Stimulated activated CD4-positive, alpha-beta T cell treated with anti-CD3 and anti-CD28 coated beads, Interleukin-2, amount 100 ng/mL, for 4 hours (primary cell): ENCODE results near the gene HMG20B.

Source experiments
- DNase-seq: peaks from one replicate; pipeline ENCODE4 v3.0.0-alpha.2; 2020; ENCODE audit warnings: low read depth

The HMG20B gene

DNA sequence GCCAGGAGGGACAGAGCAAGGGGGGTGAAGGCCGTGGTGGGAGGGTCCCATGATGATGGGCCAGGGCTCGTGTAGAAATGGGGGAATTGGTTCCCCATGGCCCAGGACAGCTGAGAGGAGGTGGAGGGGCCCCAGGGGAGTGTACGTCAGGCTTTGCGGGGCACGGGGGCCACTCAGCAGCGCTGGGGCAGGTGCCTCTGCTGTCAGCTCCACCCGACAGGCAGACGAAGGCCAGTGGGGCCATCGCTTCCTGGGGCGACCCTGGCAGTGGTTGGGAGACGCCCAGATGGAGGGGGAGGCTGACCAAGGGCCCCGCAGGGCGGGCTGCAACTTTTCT, 35.7 kb upstream of the HMG20B start:
- DNase-seq = no peak

- DNase-seq = no peak
Measured at GRCh38 chr19:3537438-3538240, 35.1 kb upstream of the HMG20B start.

DNA sequence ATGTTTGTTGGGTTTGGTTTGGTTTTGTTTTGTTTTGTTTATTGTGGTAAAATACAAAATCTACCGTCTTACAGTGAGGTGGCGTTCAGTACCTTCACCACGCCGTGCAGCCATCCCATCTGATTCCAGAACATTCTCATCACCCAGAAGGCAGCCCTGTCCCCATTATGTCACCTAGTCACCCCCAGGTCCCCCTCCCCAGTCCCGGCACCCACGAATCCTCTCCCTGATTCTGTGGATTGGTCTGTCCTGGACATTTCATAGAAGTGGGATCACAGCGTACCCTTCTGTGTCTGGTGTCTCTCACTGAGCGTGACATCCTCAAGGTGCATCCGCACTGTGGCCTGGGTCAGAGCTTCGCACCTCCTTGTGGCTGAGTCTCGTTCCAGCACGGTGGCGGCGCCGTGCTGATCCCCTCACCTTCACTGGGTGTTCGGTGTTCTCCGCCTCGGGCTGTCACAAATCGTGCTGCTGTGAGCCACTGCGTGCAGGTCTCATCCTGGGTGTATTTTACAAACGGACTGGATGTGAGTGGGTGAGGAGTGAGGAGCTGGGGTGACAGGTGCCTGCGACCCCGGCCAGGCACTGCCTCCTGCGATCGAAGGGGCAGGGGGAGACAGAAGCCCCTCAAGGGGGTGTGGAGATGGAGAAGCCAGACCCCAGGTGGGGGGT, 34.4 kb upstream of the HMG20B start:
- no peak for DNase-seq

- DNase-seq = no peak
Measured at GRCh38 chr19:3538965-3539755, 33.6 kb upstream of the HMG20B start, which contains the start of gene TEKTIP1. Gene TEKTIP1, plus strand, starts transcription at chr19:3539174. Its CDS starts 4 bp downstream, at chr19:3539178.

DNA sequence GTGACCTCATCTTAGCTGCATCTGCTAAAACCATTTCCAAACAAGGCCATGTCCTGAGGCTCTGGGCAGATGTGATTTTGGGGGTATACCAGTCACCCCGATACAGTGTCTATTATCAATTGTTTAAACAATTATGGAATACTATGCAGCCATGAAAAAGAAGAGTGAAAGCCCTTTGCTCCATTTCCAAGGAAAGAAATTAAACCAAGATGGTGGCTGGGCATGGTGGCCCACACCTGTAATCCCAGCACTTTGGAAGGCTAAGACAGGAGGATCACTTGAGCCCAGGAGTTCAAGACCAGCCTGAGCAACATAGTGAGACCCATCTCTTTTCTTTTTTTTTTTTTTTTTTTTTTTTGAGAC, 33.0 kb upstream of the HMG20B start:
- DNase-seq = no peak

DNA sequence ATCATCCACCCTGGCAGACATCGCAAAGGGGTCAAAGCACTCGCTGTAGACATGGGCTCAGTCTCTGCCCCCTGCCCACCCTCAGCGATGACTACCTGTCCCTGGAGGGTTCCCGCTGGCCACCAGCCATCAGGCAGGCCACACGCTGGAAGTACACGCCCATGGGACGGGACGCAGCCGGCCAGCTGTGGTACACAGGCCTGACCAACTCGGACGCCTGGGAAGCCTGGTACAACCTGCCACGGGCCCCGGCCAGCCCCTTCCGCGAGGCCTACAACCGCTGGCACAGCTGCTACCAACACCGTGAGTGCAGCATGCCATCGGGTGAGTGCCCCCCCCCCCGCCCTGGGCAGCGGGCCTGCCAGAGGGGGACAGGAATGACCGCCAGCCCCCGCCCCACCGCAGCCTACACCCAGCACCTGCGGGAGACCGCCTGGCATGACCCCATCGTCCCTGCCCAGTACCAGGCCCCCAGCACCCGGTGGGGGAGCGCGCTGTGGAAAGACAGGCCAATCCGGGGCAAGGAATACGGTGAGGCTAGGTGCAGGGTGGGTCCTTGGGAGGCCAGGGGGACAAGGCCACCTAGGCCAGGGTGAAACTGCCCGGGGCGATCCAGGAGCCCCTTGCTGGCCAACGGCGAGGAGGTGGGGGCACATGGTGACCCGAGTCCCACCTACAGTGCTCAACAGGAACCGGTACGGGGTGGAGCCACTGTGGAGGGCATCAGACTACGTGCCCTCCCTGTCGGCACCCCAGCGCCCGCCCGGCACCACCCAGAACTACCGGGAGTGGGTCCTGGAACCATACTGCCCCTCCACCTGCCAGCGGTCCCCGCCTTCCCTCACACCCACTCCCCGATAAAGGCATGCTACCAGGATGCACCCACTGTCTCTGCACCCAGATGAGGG, 29.3 kb upstream of the HMG20B start:
- DNase-seq = no peak

DNA sequence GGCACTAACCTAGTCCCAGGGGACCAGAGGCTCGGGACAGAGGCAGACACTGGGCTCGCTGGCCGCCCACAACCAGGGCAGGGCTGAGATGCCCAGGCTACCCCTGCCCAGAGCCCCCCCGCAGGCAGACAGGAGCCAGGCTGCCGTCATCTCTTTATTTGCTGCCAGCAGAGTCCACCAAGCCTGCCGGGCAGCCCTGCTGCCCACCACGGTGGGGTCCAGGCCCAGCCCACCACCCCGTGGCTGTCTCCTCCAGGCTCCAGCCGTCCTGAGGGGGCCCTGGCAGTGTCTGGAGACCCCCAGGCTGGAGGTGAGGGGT, 28.7 kb upstream of the HMG20B start:
- no peak for DNase-seq

GRCh38 chr19:3544742-3545668, 27.7 kb upstream of the HMG20B start:
- peak; percentile 58 for DNase-seq

- no peak for DNase-seq
Measured at GRCh38 chr19:3545669-3546034, 27.1 kb upstream of the HMG20B start.

DNA sequence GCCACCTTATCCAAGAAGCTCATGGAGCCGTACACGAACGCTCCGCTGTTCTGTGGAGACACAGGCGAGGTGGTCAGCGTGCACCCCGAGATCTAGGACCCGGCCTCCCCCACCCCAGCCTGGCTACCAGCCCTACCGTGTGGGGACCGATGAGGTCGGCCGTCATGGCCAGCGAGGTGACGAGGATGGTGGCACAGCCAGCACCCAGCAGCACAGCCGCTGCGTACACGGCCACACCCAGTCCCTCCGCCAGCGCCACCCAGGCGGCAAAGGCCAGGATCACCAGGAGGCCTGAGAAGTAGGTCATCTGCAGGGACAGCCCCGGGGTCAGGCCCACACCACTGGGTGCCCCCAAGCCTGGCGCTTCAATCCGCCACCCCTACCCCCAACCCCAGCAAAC, 26.6 kb upstream of the HMG20B start:
- DNase-seq = no peak

DNA sequence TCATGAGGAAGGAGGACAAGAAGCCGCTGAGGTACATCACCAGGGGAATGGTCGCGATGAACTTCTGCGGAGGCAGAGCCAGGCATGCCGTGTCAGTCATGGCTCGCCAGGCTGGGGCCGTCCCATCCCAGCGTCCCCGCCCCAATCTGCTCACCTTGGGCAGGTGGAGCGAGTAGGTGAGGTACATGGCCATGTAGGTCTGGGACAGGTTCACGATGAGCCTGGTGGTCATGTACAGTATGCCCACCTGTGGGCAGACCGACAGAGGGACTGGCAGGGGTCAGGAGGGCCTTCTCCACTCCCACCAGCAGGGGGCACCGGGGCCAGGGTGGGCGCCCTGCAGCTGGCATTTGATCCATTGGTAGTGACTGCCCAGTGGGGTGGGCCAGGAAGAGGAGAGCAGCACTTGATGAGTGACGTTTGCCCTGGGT, 25.4 kb upstream of the HMG20B start:
- DNase-seq = no peak

- DNase-seq = no peak
Measured at GRCh38 chr19:3547767-3548282, 24.9 kb upstream of the HMG20B start.

DNA sequence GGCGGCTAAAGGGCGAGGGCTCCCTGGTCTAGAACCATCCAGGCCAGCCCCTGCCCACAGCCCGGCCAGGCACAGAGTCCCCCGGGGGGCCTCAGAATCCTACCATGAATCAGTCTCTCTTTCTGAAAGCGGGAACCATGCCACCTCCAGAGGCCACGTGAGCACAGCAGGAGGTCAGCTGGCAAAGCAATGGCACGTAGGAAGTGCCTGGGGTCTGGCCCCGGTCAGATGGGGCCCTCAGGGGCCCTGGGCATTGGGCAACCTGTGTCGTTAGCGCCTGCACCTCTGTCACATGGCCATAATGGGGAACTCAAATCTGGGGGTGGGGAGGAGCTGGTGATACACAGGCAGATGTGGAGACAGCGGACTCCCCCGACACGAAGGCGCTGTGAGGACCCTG, 24.1 kb upstream of the HMG20B start:
- no peak for DNase-seq

DNA sequence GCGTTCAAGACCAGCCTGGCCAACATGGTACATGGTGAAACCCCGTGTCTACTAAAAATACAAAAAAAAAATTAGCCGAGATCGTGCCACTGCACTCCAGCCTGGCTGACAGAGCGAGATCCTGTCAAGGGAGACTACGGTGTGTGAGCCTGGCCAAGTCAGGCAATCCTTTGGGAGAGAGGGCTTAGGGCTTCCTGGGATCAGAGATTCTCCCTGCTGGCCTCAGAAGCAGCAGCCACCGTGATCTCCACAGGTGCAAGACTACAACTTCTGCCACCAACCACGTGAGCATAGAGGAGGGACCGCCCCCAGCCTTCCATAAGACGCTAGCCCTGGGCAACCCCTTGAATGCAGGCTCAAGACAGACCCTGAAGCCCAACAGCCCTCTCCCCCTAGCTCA, 22.9 kb upstream of the HMG20B start:
- no peak for DNase-seq

DNA sequence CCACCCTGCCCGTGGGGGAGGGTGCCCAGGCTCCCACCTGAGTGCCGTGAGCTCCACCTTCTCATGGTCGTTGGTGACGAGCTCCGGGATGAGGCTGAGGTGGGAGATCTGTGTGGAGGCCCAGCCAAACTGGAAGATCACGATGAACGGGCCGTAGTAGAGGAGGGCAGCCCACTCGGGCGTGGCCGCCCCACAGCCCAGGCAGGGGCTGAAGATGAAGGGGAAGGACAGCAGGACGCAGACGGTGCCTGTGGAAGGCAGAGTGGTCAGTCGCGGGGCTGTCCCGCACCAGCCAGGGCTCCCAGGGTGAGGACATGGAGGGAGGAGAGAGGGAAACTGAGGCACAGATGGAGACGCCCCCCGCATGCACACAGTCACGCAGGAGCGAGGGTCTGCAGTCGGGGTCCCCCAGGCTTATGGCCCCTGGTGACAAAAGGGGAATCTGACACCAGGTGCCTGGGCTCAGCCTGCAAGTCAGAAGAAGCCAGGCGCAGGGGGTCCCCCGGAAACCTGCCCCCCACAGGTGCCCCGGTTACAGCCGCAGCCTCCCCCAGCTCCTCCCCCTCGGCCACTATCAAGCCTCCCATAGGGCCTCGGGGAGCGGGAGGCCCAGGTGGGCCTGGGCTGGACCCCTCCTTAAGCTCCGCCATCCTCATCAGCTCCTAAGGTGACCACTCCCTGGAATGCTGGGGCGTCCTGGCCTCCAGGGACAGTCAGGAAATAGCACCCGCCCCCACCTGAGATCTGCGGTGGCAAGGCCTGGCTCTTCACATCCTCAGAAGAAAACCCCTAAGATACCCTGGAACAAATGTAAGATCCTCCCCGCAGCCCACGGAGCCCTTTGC, 21.6 kb upstream of the HMG20B start:
- DNase-seq = no peak

- no peak for DNase-seq
Measured at GRCh38 chr19:3551792-3552095, 21.0 kb upstream of the HMG20B start.

DNA sequence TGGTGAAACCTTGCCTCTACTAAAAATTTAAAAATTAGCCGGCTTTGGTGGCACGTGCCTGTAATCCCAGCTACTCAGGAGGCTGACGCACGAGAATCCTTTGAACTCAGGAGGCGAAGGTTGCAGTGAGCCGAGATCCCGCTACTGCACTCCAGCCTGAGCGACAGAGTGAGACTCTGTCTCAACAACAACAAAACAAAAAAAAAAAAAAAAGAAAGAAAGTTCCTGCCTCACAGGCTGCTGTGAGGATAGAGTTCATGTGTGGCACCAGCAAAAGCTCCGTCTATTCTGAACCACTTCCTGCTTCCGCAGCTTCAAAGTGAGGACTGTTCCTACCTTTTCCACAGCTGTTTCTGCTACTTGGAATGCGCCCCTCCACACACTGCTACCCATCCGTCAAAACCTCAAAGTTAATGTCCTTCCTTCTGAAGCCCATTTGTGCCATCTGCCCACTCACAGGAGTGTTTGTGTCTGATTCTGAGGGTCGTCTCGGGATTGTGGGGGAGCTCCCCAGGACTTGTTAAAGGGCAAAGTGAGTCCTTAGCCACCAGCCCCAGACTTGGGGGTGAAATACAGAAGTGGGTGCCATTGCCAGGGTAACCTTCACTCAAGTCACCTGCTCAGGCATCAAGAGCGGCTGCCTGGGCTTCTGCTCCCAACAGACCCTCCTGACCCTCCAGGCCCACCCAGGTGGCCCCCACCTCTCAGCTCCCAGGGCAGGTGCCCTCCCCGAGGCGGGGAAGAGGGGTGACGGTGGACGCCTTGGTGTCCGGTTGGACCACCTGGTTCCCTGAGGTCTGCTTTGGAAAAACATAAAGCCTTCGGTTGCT, 18.3 kb upstream of the HMG20B start:
- DNase-seq = no peak

DNA sequence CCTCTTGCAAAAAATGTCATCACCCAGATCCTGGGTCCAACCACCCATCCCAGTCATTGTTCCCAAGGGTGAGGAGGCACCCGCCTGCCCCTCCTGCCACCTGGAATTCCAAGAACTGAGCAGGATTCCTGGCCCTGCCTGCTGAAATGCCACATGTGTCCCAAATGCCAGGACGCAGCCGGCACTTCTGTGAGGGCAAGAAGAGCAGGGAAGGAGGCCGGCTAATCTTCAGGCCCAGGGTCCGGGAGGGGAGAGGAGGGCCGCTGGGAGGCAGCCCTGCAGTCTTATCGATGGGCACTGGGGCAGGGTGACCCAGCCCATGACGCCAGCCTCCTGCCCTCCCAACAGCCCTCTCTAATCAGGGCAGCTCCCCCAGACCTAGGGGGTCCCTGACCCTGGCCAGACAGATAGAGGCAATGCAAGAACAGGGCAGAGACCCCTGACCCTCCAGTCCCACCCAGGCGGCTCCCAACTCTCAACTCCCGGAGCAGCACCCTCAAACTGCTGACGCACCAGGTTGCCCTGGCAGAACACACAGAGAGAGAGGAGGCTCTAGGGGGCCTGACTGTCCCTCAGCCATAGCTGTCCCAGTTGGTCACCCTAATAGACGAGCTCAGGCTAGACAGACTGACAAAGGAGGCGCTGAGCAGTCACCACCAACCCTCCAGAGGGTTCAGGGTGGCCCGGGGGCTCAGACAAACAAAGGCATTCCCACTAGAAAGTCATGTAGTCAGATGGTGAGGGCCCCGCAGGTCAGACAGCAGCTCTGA, 16.9 kb upstream of the HMG20B start:
- DNase-seq = no peak
